ENCODE measurements around the gene DDX59. TPM values are rescaled to one million over a fixed set of nuclear protein-coding genes. Genes with fewer than 3 reads are reported as not detected.

Gene DDX59
- total and polyA plus RNA-seq, 10 of the 15 experiments (the other 5 are each of a cell fraction or from before 2014, with no cell fraction given), result 17.3 to 42.1 (median 23.6) TPM

DNA sequence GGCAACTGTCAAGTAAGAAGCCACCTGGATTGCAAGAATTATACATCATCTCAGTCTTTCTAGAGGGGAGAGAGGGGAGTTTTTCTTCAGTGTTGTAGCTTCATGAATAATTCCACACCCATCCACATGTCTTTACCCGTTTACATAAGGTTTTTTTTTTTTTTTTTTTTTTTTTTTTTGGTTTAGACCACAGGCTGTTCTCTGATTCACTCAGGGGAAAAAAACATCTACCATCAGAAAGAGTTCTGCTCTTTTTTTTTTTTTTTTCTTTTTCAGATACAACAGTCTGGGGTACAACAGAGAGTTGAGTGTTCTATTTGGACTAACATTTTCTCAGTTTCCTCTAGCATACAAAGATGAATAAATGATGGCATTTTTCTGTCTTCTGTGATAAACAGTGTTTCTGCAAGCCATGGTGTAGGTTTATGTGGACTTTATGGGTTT is 44.3 kb downstream of the DDX59 start (continued):
- TF ChIP-seq PKNOX1 (IDR thresholded peaks at IDR 0.05) (no peak), MLLT1 (IDR thresholded peaks at IDR 0.05) (0 out of 2 replicates have a peak, but pooled peaks have one; percentile 49), TARDBP (IDR thresholded peaks at IDR 0.05; ENCODE audit: borderline replicate concordance) (no peak), BRCA1 (IDR thresholded peaks at IDR 0.05; ENCODE audit: low read depth, low read length) (no peak), IKZF2 (IDR thresholded peaks at IDR 0.05) (peak; percentile 38 to 69; a peak in 2 of 4 replicates), MEF2B (IDR thresholded peaks at IDR 0.05; ENCODE audit: partially characterized antibody, poor library complexity, severe bottlenecking) (peak; percentile 23), MAX (IDR thresholded peaks at IDR 0.05; ENCODE audit: low read depth, low read length) (no peak; the same call in 1 of the 2 replicates), ZNF24 (IDR thresholded peaks at IDR 0.05) (peak; percentile 83), HDAC6 (IDR thresholded peaks at IDR 0.05; ENCODE audit: unreplicated experiment) (no peak), CEBPB (IDR thresholded peaks at IDR 0.05; ENCODE audit: borderline replicate concordance in 1 of 2, low read depth in 2 of 2, low read length in 2 of 2) (no peak), ZSCAN29 (IDR thresholded peaks at IDR 0.05) (no peak), STAT3 (IDR thresholded peaks at IDR 0.05; ENCODE audit: low read depth, low read length) (peak; percentile 59; the same call in 1 of the 2 replicates), SP1 (IDR thresholded peaks at IDR 0.05; ENCODE audit: low read depth, low read length) (peak; percentile 14), SMARCA5 (IDR thresholded peaks at IDR 0.05) (no peak), PML (IDR thresholded peaks at IDR 0.05; ENCODE audit: low read length) (no peak), ZNF217 (IDR thresholded peaks at IDR 0.05) (no peak), EP300 (IDR thresholded peaks at IDR 0.05; ENCODE audit: borderline replicate concordance in 1 of 2, control insufficient read depth in 1 of 2, low read depth in 2 of 2, low read length in 2 of 2) (peak; percentile 59 to 62; a peak in 2 of 4 replicates)

Data from GM12878 (cell line).